ENCODE data around the gene TBC1D25. TPM values are rescaled to one million over a fixed set of nuclear protein-coding genes. Genes with fewer than 3 reads are reported as not detected.

TBC1D25 gene
- total and polyA plus RNA-seq, 2 of the 4 experiments (the other 2 are of a cell fraction): 11.3 to 15.9 TPM

DNA sequence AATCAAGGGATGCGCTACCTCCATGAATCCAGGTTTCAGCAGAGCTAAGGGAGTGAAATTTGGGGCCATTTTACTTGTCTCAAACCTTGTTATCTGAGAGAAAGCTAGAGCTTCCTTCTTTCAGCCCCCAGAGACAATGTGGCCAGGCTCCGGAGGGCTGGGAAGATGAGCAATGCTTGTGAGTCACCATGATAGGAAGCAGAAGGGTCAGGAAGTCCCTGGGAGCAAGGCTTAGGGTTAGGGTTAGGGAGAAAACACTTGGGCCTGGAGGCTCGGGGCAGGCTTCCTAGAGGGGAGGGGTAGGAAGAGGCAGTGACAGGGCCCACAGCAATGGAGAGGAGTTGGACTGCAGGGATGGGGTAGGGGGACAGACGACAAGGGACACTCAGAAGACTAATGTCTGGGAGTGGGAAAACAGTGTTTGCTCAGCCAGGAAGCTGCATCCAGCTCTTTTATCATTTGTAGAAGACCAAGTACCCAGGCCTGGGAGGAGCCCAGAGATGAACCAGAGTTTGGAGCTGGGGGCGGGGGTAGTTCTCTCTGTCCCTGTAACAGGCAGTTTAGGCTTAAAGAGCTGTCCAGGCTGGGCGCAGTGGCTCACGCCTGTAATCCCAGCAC is 47.1 kb upstream of the TBC1D25 start:
- peak overlapping the region; percentile 58 for H3K27ac ChIP-seq (ENCODE audit: insufficient read depth, low read length)
- peak overlapping the region; percentile 23 for H4K91ac ChIP-seq (ENCODE audit: insufficient read depth, low read depth, low read length)
- H3K23ac ChIP-seq (ENCODE audit: low read depth, low read length): 0 out of 2 replicates have a peak overlapping the region, but pooled peaks have one; percentile 71
- H3K4me1 ChIP-seq (ENCODE audit: control insufficient read depth, insufficient read depth, low read length): peaks cover 5% of the 10 kb centered on the region
- DNase-seq (peak; percentile 35), ATAC-seq (ENCODE audit: low read depth) (peak; percentile 73)
- peak overlapping the region; percentile 44; the same call in 1 of the 2 replicates for H2AK5ac ChIP-seq (ENCODE audit: low read depth, low read length)
- H3K14ac ChIP-seq (replicated peaks; ENCODE audit: low read depth, low read length): peak overlapping the region; percentile 44; the same call in 1 of the 2 replicates
- peak overlapping the region; percentile 36; the same call in 1 of the 2 replicates for H4K5ac ChIP-seq (ENCODE audit: low read depth, low read length)
- peak overlapping the region; percentile 62; the same call in 1 of the 2 replicates for H2BK20ac ChIP-seq (ENCODE audit: low read depth, low read length)
- no peak overlapping the region for H3K4me3 ChIP-seq (ENCODE audit: insufficient read depth, low read depth, low read length)
- H3K79me1 ChIP-seq (ENCODE audit: low read depth in 1 of 2, low read length in 2 of 2): no peaks in the 10 kb centered on the region
- no peak overlapping the region for H3K9ac ChIP-seq (ENCODE audit: low read depth, low read length)
- dilution Hi-C loops (cut with HindIII; ENCODE audit: low sequenced_read_pairs, unreplicated experiment) (no loop called here), intact Hi-C loops (cut with micrococcal nuclease) (loop anchor here (5.0 kb wide), 2 partner anchors 465 to 655 kb away; partner anchors contain the start of gene ZNF81), in situ Hi-C loops (cut with MboI; ENCODE audit: low sequenced_read_pairs) (loop anchor here (10.0 kb wide), 1 partner anchor 408 kb away; no protein-coding TSS in a partner anchor)
- peak overlapping the region; percentile 68 for H2AFZ ChIP-seq (replicated peaks; ENCODE audit: low read length, poor library complexity)
- peak overlapping the region; percentile 33 to 54; a peak in 2 of 4 replicates for H4K8ac ChIP-seq (ENCODE audit: low read depth in 2 of 2, low read length in 2 of 2)
- peak overlapping the region; percentile 91; the same call in 1 of the 3 replicates for H2BK15ac ChIP-seq (ENCODE audit: low read depth, low read length)
- peaks cover 2% of the 10 kb centered on the region; the same call in 1 of the 2 replicates for H3K36me3 ChIP-seq (ENCODE audit: control insufficient read depth, insufficient read depth, low read length)
- H2BK120ac ChIP-seq (ENCODE audit: low read depth, low read length): peak overlapping the region; percentile 73
- H3K4me2 ChIP-seq (ENCODE audit: low read depth, low read length): no peak overlapping the region
- H3K9me3 ChIP-seq (ENCODE audit: control insufficient read depth, insufficient read depth, low read length): no peaks in the 10 kb centered on the region; the same call in 1 of the 2 replicates
- ChIA-PET CTCF (no interaction called here), POLR2A (ENCODE audit: unreplicated experiment) (no interaction called here)
- peak overlapping the region; percentile 83 for H2AK9ac ChIP-seq (replicated peaks; ENCODE audit: low read depth, low read length, poor library complexity)
- TF ChIP-seq MAFK (IDR thresholded peaks at IDR 0.05; ENCODE audit: low read depth, low read length) (no peak), FOS (IDR thresholded peaks at IDR 0.05; ENCODE audit: low read depth, low read length) (peak; percentile 13; the same call in 1 of the 2 replicates)
- peak overlapping the region; percentile 78 for H3K4ac ChIP-seq (ENCODE audit: low read depth, low read length)
- H2BK5ac ChIP-seq (ENCODE audit: low read depth, low read length, poor library complexity, severe bottlenecking): peak overlapping the region; percentile 16
- no peaks in the 10 kb centered on the region for H4K20me1 ChIP-seq (ENCODE audit: insufficient read depth, low read length)
- no peak overlapping the region for H3K18ac ChIP-seq (ENCODE audit: low read depth, low read length)
- peaks cover 13% of the 10 kb centered on the region for H3K9me1 ChIP-seq (ENCODE audit: insufficient read depth, low read length)
- no TSS peak for BruUV-seq (replicated peaks)
- no peak overlapping the region for H3K56ac ChIP-seq (ENCODE audit: extremely low read depth, insufficient read depth, low read length)
- WGBS, 2 experiments (ENCODE audit: extremely low coverage in 2 of 2, insufficient read length in 1 of 2): 72% methylated on average over 3 of the region's 7 CpGs; no CpG with 5 or more reads in 1 of the 2 experiments
- no peaks in the 10 kb centered on the region for H3K27me3 ChIP-seq (ENCODE audit: control insufficient read depth, insufficient read depth, low read length)

Data from IMR-90 (cell line).